GM12891 (cell line): ENCODE measurements around the gene RRBP1.
"Not testable (repeated sequence)": the region's sequence is repeated elsewhere in the genome, so short reads cannot be mapped to it uniquely, and the experiment has no call there.

Experiments used
- DNase-seq: peaks from one replicate; pipeline ENCODE4 v3.0.0; 2011; ENCODE audit warnings: low spot score; ENCODE audit not compliant: insufficient read length
- FAIRE-seq: peaks from 2 replicates; lab custom pipeline; 2011; peaks lifted over from hg19 to GRCh38; lab: Jason Lieb, UNC
- PAX5 ChIP-seq: IDR thresholded peaks from 2 replicates; pipeline ENCODE4 v1.6.1; 2011; ENCODE audit warnings: low read length, moderate library complexity, mild to moderate bottlenecking; ENCODE audit not compliant: insufficient read depth, severe bottlenecking
- POLR2A ChIP-seq: IDR thresholded peaks from 2 replicates; pipeline ENCODE4 v1.6.1; 2011; ENCODE audit warnings: low read depth, low read length, control low read depth
- POLR2AphosphoS5 ChIP-seq: IDR thresholded peaks from 2 replicates; pipeline ENCODE4 v1.6.1; 2011; ENCODE audit warnings: low read depth, low read length, control low read depth
- POU2F2 ChIP-seq: IDR thresholded peaks from 2 replicates; pipeline ENCODE4 v1.6.1; 2011; ENCODE audit warnings: low read depth, mild to moderate bottlenecking, control low read depth, low read length, moderate library complexity
- SPI1 ChIP-seq: IDR thresholded peaks from 2 replicates; pipeline ENCODE4 v1.6.1; 2011; ENCODE audit warnings: low read depth, low read length, control low read depth
- TAF1 ChIP-seq: IDR thresholded peaks from 2 replicates; pipeline ENCODE4 v1.6.1; 2011; ENCODE audit warnings: low read depth, low read length, control low read depth

The RRBP1 gene

DNA sequence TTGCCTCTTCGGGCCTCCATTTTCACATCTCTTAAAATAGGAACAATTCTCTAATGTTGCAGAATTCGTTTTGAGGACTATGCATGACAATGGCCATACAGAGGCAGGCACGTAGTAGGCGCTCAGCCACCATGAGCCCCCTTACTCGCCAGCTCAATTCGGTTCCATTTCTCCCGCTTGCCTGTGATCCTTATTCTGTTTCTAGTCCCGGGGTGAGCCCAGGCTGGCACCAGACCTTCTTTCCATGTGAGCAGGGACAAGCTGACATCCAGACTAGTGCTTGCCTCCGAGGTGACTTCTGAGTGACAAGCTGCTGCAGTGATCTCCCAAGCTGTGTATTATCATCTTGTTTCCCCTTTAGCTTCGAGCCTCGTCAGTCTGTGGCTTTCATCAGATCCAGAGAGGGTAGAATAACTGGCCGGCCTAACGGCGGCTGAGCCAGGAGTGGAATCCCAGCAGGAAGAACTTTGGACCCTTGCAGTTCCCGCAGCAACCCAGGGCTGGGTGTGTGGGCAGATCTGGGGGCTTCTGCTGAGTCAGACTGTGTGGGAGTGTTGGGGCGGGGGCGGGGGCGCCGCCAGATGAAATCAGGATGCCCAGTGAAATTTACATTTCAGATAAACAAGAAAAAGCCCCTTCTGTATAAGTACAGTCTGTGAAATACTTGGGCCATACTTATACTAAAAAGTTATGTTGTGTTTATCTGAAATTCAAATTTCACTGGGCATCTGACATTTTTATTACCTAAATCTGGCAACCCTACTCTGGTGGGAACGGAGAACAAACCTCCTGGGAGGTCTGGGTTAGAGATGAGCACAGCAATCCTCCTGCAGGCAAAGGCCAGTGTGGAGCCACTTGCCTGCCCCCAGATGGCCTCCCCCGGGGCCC, 28.6 kb upstream of the RRBP1 start:
- no peak for TF ChIP-seq POLR2AphosphoS5
- TF ChIP-seq POU2F2 = no peak
- TF ChIP-seq POLR2A = no peak
- no peak for TF ChIP-seq SPI1
- TF ChIP-seq TAF1 = no peak
- TF ChIP-seq PAX5 = no peak
- FAIRE-seq (no peak), DNase-seq (no peak)

DNA sequence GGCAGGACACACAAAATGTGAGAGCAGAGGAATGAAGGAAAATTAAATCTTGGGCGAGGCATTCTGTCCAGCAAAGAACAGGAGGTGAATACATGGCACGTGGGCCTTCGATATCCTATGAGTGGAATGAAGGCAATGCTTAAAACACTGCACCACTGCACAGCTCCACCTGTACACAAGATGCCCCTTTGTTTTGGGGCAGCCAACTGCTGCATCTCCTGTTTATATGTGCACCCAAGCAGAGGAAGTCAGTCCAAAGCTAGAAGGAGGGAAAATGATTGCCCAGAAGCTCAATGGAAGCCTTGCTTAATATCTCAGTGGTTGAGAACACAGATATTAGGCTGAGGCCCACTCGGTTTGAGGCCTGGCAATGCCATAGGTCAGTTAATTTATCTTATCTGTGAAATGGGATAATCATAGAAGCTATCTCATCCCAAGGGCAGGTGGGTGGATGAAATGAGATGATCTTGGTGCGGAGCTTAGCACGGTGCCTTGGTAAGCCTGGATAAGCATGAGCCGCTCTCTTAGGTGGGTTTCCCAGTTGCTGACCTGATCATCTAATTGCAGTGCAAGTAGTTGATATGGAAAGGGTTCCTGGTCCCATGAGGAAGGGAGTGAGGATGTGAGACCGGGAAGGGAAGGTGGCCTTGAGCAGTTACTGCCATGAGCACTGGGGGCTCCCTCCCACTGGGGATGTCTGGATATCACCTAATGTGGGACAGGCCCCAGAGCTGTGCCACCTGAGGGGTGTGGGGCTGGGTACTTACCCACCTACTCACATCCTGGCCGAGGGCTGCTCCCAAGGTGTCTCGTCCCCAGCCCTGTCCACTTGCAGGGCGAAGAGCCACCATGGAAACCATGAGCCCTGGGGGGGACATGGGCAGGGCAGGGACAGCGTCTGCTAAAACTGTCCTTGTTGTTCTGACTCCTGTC, 27.6 kb upstream of the RRBP1 start:
- FAIRE-seq (no peak), DNase-seq (no peak)
- TF ChIP-seq PAX5 (no peak), POU2F2 (no peak), POLR2A (no peak), TAF1 (no peak), SPI1 (no peak), POLR2AphosphoS5 (no peak)

DNA sequence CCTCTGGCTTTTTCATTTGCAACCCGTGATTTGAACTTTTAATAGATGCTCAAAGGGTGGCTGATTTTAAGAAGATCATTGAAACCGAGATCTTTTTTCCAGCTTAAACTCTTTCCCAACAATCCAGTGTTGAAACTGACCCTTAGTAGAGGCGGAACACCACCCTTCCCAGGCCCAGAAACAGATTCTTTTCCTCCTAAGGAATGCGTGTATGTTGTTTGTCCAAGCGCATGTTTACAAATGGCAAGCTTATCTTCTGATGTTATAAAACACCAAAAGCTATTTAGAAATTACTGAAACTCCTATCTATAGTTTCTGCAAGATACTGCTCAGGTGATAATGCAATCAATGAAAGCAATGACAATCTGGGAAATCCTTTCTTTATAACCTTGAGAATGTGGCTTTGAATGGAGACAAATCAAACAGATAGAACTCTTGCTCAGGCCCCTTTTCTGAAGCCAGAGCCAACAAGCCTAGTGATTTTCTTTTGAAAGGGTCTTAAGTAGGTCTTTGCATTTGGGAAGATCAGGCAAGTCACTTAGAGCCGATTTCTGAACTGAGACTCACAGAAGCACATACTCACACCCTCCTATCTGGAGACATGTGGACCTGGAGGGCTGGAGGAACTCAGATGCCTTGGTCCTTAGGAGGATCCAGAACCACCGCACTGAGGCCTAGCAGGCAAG, 26.8 kb upstream of the RRBP1 start:
- no peak for DNase-seq
- TF ChIP-seq SPI1 (no peak), TAF1 (no peak), POU2F2 (no peak), POLR2AphosphoS5 (no peak), PAX5 (no peak), POLR2A (no peak)
- no peak for FAIRE-seq

DNA sequence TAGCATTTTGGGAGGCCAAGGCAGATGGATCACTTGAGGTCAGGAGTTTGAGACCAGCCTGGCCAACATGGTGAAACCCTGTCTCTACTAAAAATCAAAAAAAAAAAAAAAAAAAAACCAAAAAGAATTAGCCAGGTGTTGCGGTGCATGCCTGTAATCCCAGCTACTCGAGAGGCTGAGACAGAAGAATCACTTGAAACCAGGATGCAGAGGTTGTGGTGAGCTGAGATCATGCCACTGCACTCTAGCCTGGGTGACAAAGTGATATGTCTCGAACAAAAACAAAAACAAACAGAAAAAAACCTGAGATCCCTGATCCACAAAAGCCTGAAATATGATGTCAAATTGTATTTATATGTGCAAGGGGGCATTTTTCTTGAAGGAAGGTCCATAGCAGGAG, 25.9 kb upstream of the RRBP1 start:
- DNase-seq, FAIRE-seq: not testable (repeated sequence)

DNA sequence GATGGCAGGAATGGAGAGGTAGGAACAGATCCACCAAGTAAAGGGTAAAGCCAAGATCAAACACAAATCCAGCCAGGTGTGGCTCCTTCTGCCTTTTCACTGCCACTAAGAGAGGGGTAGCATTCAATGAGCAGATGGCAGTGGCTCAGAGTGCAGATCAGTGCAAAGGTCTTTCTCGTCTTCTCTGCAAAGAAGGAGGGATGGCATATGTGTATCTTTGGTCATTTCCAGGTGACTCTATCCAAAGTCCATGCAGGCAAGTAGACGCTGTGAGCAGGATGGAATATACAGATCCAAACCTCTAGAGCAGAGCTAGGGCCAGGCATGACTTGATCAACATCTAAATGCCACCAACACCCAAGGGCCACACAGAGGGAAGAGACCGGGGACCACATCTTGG, 24.6 kb upstream of the RRBP1 start:
- TF ChIP-seq PAX5 = no peak
- no peak for TF ChIP-seq POLR2AphosphoS5
- no peak for TF ChIP-seq SPI1
- TF ChIP-seq POU2F2 = no peak
- no peak for TF ChIP-seq TAF1
- TF ChIP-seq POLR2A = no peak
- DNase-seq (no peak), FAIRE-seq (no peak)

DNA sequence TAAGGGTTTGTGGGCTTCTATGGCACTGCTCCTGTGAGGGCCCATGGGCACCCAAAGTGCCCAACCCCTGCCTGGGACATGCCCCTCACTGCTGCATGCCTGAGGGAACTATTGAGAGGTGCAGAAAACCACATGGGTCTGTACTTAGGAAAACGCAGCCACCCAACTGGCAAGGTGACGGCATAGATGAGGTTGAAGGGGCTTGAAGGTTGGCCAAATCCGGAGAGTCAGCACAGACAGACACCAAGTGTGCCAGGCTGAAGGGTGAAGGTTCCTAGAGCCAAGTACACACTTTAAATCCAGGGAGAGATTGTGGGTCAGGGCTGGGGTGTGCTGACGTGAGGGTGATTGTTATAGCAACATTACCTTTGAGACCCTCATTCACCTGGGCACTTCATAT, 23.9 kb upstream of the RRBP1 start:
- no peak for FAIRE-seq

DNA sequence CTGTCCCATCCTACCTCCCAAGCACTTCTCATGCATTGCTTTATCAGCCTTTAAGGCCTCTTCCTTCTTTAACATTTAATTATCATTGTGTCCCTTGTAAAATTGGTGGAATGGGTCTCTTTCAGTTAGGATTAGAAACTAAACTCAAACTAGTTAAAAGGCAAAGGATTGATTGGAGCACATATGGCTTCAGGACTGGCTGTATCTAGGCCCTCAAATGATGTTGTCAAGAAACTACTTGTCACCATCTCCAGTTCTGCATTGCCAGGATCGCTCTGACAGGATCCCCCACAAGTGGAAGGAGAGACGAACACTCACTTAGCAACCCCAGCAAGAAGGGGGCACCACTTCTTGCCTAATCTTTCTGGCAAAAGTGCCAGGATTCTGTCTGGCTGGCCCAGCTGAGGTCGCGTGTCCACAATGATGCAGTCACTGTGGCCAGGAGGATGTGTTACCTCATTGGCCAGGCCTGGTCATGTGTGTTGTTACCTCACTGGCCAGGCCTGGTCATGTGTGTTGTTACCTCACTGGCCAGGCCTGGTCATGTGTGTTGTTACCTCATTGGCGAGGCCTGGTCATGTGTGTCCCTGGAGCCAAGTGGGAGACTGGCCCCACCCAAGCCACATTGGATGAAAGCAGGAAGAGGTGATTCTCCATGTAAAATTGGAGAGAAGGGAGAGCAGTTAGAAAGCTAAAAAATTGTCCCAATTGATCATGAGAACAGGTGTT, 22.7 kb upstream of the RRBP1 start:
- FAIRE-seq (no peak), DNase-seq (no peak)
- TF ChIP-seq POLR2AphosphoS5 (no peak), POU2F2 (no peak), POLR2A (no peak), PAX5 (no peak), TAF1 (no peak), SPI1 (no peak)

More for the DNA sequence above, 23.9 kb upstream of the RRBP1 start:
- DNase-seq = no peak
- TF ChIP-seq POU2F2 (no peak), TAF1 (no peak), PAX5 (no peak), POLR2AphosphoS5 (no peak), POLR2A (no peak), SPI1 (no peak)

DNA sequence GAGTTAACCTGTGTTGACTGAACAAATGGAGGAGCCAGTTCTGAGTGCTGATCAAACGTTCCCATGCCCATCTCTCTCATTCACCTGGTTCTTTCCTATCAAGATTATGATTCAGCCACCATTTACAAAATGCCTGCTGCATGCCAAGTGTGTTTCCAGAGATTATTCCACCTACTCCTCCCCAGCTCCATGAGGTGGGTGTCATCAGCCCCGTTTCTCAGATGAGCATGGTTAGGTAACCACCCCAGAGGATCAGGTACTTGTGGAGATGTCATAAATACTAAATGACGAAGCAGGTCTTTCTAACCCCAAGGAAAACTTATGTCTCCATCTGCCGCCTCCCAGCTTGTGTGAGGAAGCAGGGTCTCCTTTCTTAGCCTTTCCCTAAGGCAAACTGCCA, 19.8 kb upstream of the RRBP1 start:
- no peak for DNase-seq
- FAIRE-seq = no peak
- TF ChIP-seq TAF1 (no peak), SPI1 (no peak), PAX5 (no peak)

DNA sequence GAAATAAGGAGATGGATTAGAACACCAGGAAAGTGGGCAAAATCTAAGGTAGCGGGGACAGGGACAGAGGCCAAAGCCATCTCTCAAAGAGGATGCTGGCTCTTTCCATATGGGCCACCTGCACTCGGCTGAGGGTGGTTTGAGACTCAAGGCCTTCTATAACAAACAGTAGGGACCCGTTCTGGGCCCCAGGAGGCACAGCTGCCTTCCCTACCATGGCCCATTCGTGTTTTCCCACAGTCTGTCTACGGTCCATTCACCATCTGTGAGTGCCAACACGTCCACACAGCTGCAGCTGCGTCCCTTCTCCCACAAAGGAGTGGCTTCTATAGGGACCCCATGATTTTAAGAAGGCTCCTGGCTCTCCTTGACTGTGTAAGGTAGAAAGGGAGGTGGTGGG, 18.6 kb upstream of the RRBP1 start:
- no peak for TF ChIP-seq POLR2A
- no peak for TF ChIP-seq SPI1
- no peak for TF ChIP-seq POLR2AphosphoS5
- no peak for TF ChIP-seq TAF1
- TF ChIP-seq POU2F2 = no peak
- TF ChIP-seq PAX5 = no peak
- DNase-seq (no peak), FAIRE-seq (no peak)
